Measurements from ENCODE around the gene EPS8L3. TPM values are rescaled to one million over a fixed set of nuclear protein-coding genes. Genes with fewer than 3 reads are reported as not detected.

The EPS8L3 gene
- total and polyA plus RNA-seq, 2 of the 4 experiments (the other 2 are of a cell fraction), result not detected

- H2AK5ac ChIP-seq (ENCODE audit: low read depth, low read length), result peak overlapping the region; percentile 90
- peak; percentile 69 for ATAC-seq (ENCODE audit: low read depth)
Measured at GRCh38 chr1:109807822-109808680, 44.3 kb upstream of the EPS8L3 start.

More at GRCh38 chr1:109807822-109808680, 44.3 kb upstream of the EPS8L3 start:
- no peak overlapping the region for H3K4me3 ChIP-seq (ENCODE audit: insufficient read depth, low read depth, low read length)
- H3K4ac ChIP-seq (ENCODE audit: low read depth, low read length), result peak overlapping the region; percentile 80
- H2BK5ac ChIP-seq (ENCODE audit: low read depth, low read length, poor library complexity, severe bottlenecking), result peak overlapping the region; percentile 22
- no peak overlapping the region for H3K18ac ChIP-seq (ENCODE audit: low read depth, low read length)
- H4K20me1 ChIP-seq (ENCODE audit: insufficient read depth, low read length), result no peaks in the 10 kb centered on the region
- ChIA-PET CTCF (interaction anchor here (1.0 kb wide), 1 partner anchor 12 kb away, joined by 4 read pairs; no protein-coding TSS in a partner anchor), POLR2A (ENCODE audit: unreplicated experiment) (no interaction called here)
- no TSS peak for BruUV-seq (replicated peaks)
- peak overlapping the region; percentile 77 for H2AK9ac ChIP-seq (replicated peaks; ENCODE audit: low read depth, low read length, poor library complexity)
- peak overlapping the region; percentile 75 for H2BK120ac ChIP-seq (ENCODE audit: low read depth, low read length)
- peak overlapping the region in 1 of 2 experiments; percentile 76; a peak in 2 of 4 replicates for H4K8ac ChIP-seq (ENCODE audit: low read depth in 2 of 2, low read length in 2 of 2)
- no peak overlapping the region for H3K56ac ChIP-seq (ENCODE audit: extremely low read depth, insufficient read depth, low read length)
- H3K23ac ChIP-seq (ENCODE audit: low read depth, low read length), result peak overlapping the region; percentile 48; the same call in 1 of the 2 replicates
- H3K4me2 ChIP-seq (ENCODE audit: low read depth, low read length), result no peak overlapping the region
- peak; percentile 59 for DNase-seq
- no peak overlapping the region for H3K9ac ChIP-seq (ENCODE audit: low read depth, low read length)
- 60% methylated on average over 1 of the region's 6 CpGs; no CpG with 5 or more reads in 1 of the 2 experiments for WGBS, 2 experiments (ENCODE audit: extremely low coverage in 2 of 2, insufficient read length in 1 of 2)
- H3K27ac ChIP-seq (ENCODE audit: insufficient read depth, low read length), result peak overlapping the region; percentile 1; the same call in 1 of the 2 replicates
- H3K9me1 ChIP-seq (ENCODE audit: insufficient read depth, low read length), result peaks cover 26% of the 10 kb centered on the region
- no peaks in the 10 kb centered on the region for H3K36me3 ChIP-seq (ENCODE audit: control insufficient read depth, insufficient read depth, low read length)
- H2AFZ ChIP-seq (replicated peaks; ENCODE audit: low read length, poor library complexity), result peak overlapping the region; percentile 58
- peak overlapping the region; percentile 78 for H2BK20ac ChIP-seq (ENCODE audit: low read depth, low read length)
- in situ Hi-C loops (cut with MboI; ENCODE audit: low sequenced_read_pairs) (no loop called here), dilution Hi-C loops (cut with HindIII; ENCODE audit: low sequenced_read_pairs, unreplicated experiment) (no loop called here), intact Hi-C loops (cut with micrococcal nuclease) (no loop called here)
- H3K27me3 ChIP-seq (ENCODE audit: control insufficient read depth, insufficient read depth, low read length), result no peaks in the 10 kb centered on the region
- peak overlapping the region; percentile 16; the same call in 2 of the 3 replicates for H2BK15ac ChIP-seq (ENCODE audit: low read depth, low read length)
- H4K5ac ChIP-seq (ENCODE audit: low read depth, low read length), result no peak overlapping the region
- peak overlapping the region; percentile 20 for H4K91ac ChIP-seq (ENCODE audit: insufficient read depth, low read depth, low read length)
- peak overlapping the region; percentile 69 for H3K14ac ChIP-seq (replicated peaks; ENCODE audit: low read depth, low read length)
- peaks cover 11% of the 10 kb centered on the region for H3K4me1 ChIP-seq (ENCODE audit: control insufficient read depth, insufficient read depth, low read length)
- H3K9me3 ChIP-seq (ENCODE audit: control insufficient read depth, insufficient read depth, low read length), result no peaks in the 10 kb centered on the region
- H3K79me1 ChIP-seq (ENCODE audit: low read depth in 1 of 2, low read length in 2 of 2), result no peaks in the 10 kb centered on the region
- TF ChIP-seq MXI1 (IDR thresholded peaks at IDR 0.05; ENCODE audit: borderline replicate concordance, low read depth, low read length), result no peak
- TF ChIP-seq MAZ (IDR thresholded peaks at IDR 0.05; ENCODE audit: borderline replicate concordance, low read depth, low read length), result 0 out of 2 replicates have a peak, but pooled peaks have one; percentile 20

Measured in IMR-90 (cell line).